Cardiac fibroblast (primary cell): ENCODE results near the gene CARNS1.

Source experiments
- DNase-seq, 2 donors: peaks; one replicate each; pipeline versions ENCODE4 v3.0.0 to v3.0.0-alpha.2; 2010; ENCODE audit warnings: low read depth in 2 of 2
- H3K4me3 ChIP-seq, 2 donors: replicated peaks in 1 of 2; 1 replicate in 1 of 2; 2 replicates in 1 of 2; pipeline ENCODE4 v1.5.1; 2011; ENCODE audit warnings: low read depth in 2 of 2, low read length in 2 of 2, mild to moderate bottlenecking in 2 of 2, moderate library complexity in 1 of 2
- TF ChIP-seq, protein P1 (sequence below): IDR thresholded peaks from one replicate; pipeline ENCODE4 v1.5.1; 2011; ENCODE audit warnings: low read depth, mild to moderate bottlenecking, low read length, inconsistent platforms

Gene CARNS1, protein sequence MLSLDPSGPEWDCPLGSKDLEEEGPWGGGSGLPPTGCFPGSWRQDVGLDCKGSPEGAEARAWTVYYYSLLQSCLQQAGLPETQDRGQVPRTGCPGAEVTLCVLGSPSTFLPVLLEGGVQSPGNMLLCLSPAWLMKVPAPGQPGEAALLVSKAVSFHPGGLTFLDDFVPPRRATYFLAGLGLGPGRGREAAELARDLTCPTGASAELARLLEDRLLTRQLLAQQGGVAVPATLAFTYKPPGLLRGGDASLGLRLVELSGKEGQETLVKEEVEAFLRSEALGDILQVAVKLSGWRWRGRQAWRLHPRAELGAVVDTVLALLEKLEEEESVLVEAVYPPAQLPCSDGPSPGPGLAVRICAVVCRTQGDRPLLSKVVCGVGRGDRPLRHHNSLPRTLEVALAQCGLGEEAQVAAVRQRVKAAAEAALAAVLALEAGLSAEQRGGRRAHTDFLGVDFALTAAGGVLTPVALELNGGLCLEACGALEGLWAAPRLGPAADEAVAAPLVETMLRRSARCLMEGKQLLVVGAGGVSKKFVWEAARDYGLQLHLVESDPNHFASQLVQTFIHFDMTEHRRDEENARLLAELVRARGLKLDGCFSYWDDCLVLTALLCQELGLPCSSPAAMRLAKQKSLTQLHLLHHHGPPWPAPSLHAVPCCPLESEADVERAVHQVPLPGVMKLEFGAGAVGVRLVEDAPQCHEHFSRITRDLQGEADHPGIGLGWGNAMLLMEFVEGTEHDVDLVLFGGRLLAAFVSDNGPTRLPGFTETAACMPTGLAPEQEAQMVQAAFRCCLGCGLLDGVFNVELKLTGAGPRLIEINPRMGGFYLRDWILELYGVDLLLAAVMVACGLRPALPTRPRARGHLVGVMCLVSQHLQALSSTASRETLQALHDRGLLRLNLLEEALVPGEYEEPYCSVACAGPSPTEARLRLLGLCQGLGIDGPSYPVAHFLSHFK

DNA sequence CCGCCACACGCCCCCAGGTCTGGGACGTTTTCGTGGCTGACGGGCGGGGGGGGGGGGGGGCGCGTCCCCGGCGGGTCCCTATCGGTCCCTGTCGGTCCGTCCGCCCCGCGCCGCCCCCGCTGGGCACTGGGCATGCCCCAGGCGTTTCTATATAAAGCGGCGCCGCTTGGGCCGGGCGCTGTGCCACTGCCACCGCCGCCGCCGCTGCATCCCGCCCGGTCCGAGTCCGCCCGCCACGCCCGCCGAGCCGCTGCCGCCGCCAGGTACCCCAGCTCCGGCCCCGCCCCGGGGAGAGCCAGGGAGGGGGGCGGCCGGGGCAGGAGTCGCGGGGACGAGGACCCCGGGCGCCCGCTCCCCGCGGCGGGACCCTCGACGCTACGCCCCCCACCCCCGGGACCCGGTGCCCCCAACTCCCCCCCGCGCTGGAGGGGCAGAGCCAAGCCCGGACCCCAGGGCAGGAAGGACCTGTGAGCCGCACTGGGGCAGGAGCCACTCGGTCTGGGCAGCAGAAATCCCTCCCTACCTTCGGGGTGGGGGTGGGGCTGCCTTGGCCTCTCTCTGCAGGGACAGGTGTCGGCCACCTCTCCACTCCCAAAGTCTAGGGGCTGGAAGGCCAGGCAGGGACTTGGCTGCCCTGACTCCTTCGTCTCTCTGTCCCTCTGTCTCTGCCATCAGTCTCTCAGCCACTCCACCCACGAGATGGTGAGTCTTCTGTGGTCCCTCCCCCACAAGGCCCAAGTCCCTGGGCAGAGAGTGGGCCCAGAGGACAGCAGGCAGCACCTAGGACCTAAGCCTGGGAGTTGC, at the start of gene CARNS1:
Gene CARNS1 (plus strand): TSS at position 178 of the 804 bp plus-strand sequence. CDS start 522 bp downstream, at position 700.
- TF ChIP-seq, protein P1, sequence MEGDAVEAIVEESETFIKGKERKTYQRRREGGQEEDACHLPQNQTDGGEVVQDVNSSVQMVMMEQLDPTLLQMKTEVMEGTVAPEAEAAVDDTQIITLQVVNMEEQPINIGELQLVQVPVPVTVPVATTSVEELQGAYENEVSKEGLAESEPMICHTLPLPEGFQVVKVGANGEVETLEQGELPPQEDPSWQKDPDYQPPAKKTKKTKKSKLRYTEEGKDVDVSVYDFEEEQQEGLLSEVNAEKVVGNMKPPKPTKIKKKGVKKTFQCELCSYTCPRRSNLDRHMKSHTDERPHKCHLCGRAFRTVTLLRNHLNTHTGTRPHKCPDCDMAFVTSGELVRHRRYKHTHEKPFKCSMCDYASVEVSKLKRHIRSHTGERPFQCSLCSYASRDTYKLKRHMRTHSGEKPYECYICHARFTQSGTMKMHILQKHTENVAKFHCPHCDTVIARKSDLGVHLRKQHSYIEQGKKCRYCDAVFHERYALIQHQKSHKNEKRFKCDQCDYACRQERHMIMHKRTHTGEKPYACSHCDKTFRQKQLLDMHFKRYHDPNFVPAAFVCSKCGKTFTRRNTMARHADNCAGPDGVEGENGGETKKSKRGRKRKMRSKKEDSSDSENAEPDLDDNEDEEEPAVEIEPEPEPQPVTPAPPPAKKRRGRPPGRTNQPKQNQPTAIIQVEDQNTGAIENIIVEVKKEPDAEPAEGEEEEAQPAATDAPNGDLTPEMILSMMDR, result no peak
- H3K4me3 ChIP-seq, result peak within 1 kb of the TSS in 1 of 2 donors; percentile 32
- no peak for DNase-seq

DNA sequence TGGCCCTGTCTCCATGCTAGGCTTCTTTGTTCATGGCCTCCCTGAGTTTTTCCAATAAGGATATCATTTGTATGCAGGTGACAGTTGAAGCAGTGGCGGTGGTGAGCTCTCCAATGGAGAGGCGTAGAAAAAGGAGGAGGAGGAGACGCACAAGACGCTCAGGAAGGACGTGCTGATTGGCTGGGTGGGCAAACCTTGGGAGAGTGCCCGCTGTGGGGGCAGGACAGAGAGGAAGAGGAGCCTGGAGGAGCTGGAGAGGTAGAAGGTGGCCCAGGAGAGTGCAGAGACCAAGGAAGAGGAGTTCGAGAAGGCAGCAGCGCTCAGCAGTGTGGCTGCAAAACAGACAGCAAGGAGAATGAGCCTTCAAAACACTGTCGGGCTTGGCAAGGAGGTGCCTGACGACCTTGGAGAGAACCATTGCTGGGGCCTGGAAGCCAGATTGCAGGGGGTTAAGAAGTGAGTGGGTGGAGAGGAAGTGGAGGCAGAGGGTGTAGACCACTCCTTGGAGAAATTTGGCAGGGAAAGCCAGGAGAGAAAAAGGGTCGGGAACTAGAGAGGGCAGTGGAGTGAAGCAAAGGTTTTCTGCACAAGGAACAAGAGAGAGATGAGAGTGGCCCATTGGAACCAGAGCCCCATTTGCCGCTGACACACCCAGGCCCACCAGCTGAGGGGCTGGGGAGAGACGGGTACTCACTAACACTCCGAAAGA, 49.6 kb upstream of the CARNS1 start:
- TF ChIP-seq, protein P1, result no peak
- H3K4me3 ChIP-seq, result no peak overlapping the region
- peak in 1 of 2 donors; percentile 51 for DNase-seq

DNA sequence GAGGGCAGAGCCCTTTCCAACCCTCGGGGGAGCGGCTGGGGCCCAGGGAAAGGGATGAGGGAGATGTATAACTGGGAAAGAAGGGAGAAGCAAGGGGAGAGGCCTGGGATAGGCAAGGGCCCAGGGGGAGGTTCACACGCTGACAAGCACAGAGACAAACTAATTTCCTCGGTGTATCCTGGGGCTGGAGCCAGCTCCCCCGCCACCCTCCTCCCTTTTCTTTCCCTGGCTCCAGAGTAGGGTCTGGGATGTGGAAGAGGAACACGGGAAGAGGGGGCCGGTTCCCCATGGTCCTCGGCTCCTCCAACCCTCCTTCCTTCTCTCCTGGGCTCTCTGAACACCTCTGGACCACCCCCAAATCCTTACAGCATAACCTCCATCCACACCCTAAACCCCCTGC, 48.9 kb upstream of the CARNS1 start:
- TF ChIP-seq, protein P1, result no peak
- H3K4me3 ChIP-seq, result no peak overlapping the region
- DNase-seq, result peak in 1 of 2 donors; percentile 78

DNA sequence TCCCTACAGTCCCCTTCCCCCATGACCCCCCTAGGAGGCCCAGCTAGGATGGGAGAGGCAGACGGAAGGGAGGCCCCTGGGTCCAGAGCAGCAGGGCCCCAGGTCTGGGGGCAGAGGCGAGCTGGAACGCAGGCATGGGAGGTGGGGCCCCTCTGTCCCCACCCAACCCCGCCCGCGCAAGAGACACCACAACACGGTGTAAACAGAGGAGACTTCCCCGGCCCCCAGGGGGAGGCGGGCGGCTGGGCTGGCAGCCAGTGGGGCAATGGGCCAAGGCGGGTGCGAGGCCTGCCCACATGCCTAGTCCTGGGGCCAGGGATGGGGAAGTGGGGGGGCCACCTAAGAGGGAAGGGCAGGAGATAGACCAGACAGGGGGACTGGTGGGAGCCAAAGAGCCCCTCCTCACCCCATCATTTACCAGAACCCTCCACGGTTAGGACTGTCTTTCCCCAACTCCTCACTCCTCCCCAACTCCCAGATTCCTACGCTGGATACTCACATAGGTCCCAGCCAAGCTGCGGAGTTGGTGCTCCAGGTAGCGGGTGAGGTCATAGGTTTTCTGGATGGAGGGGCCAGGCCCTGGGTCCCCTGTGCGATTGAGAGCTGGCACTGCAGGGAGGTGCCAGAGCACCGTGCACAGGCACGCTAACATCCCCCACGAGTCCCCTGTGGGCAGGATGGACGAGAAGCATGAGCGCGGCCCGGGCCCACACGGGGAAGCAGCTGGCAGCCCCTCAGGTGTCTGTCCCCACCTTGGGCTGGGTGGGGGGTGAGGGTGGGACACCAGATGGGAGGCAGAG, 48.3 kb upstream of the CARNS1 start:
- DNase-seq, result peak in 1 of 2 donors; percentile 79
- TF ChIP-seq, protein P1, result no peak
- H3K4me3 ChIP-seq, result no peak overlapping the region

DNA sequence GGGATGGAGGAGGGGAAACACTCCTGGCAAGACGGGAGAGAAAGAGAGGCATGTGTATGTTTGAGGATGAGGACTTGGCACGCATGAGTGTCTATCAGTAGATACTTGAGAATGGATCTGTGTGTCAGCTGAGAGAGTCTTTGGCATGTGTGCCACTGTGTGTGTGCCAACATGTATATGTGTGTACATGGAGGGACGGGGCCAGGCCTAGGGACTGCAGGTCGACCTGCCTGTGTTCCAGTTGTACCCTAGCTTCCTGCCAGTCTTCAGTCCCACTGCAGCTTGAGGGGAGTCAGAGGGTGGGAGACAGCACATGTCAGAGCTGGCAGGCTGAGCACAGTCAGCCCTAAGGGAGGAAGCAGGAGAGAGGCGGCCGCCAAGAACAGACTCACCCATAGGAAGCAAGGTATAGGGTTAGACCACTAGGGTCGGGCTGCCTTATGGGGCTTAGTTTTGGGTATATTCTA, 47.7 kb upstream of the CARNS1 start:
- TF ChIP-seq, protein P1, result no peak
- H3K4me3 ChIP-seq, result no peak overlapping the region
- no peak for DNase-seq
